GM19468 (cell line): Measurements from ENCODE around the gene ABHD3.
"Not testable (repeated sequence)": the region's sequence is repeated elsewhere in the genome, so short reads cannot be mapped to it uniquely, and the experiment has no call there.

Experiments
- ATAC-seq: cut with Tn5 transposase; IDR thresholded peaks from one replicate; pipeline ENCODE4 v1.9.1; 2021; ENCODE audit warnings: mild to moderate bottlenecking, moderate library complexity, moderate number of reproducible peaks; ENCODE audit not compliant: unreplicated experiment; ENCODE audit errors: extremely low read depth

Gene ABHD3

GRCh38 chr18:21660078-21660477 lies 44.5 kb downstream of the ABHD3 start:
- ATAC-seq, result no peak

DNA sequence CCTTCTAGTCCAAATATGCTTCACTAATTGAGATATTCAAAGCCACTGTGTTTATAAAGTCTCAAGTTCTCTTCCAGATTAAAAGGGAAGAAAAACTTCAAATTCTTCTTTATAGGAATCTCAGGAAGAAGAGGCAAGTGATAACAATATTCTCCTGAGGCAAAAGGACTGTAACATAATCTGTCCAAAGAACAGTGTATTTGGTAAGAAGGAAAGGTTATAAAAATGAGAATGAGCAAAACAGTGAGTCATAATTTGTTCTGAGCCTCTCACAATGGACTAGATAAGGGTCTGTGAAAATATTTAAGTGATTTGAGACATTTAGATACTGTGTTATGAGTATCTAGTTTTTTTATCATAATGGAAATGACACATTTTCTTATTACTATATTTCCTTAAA lies 48.2 kb downstream of the ABHD3 start:
- ATAC-seq, result no peak

DNA sequence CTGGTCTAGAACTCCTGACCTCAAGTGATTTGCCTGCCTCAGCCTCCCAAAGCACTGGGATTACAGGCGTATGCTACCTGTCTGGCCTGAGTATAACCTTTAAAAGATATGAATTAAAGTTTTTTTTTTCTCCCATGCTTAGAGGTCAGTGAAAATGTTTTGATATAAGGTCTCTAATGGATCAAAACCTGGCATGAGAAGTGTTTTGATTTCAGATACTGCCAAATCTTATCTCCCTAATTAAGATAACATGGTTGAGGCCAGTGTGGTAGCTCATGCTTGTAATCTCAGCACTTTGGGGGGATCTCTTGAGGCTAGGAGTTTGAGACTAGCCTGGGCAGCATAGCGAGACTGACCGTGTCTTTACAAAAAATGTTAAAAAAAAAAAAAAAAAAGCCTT lies 51.2 kb downstream of the ABHD3 start:
- no peak for ATAC-seq

DNA sequence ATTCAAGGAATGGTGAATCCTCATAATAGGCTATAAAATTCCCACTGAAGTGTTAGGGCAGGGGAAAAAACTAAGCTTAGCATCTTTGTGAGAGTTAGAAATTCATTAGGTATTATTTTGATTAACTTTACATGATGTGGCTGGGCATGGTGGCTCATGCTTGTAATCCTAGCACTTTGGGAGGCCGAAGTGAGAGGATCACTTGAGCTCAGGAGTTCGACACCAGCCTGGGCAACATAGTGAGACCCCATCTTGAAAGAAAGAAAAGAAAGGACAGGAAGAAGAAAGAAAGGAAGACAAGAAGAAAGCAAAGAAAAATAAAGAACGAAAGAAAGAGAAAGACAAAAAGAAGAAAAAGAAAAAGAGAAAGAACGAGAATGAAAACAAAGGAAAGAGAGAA lies 52.5 kb downstream of the ABHD3 start:
- no peak for ATAC-seq

DNA sequence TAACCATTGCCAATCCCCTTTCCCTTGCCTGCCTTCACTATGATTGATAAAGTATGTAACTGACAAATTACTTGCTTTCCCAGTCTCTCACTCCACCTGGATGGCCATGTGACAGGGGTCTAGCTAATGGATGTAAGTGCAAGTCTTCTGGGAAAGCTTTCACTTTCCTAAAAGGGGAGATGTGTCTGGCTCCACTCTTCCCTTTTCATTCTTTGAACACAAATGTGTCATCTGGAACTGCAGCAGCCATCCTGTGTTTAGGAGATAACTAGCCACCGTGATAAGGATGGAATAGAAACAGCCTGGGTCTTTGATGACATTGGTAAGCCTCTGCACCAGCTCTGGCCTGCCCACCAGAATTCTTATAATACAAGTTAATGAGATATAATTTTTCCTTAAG lies 54.3 kb downstream of the ABHD3 start:
- ATAC-seq, result no peak

DNA sequence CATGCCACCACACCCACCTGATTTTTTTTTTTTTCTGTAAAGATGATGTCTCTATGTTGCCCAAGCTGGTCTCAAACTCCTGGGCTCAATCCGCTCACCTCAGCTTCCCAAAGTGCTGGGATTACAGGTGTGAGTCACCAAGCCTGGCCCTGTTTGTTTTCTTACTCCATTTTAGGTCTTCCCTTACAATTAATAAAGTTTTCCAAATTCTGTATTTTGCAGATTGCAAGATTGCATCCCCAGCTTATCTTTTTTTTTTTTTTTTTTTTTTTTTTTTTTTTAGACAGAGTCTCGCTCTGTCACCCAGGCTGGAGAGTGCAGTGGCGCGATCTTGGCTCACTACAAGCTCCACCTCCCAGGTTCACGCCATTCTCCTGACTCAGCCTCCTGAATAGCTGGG lies 64.2 kb downstream of the ABHD3 start:
- not testable (repeated sequence) for ATAC-seq

DNA sequence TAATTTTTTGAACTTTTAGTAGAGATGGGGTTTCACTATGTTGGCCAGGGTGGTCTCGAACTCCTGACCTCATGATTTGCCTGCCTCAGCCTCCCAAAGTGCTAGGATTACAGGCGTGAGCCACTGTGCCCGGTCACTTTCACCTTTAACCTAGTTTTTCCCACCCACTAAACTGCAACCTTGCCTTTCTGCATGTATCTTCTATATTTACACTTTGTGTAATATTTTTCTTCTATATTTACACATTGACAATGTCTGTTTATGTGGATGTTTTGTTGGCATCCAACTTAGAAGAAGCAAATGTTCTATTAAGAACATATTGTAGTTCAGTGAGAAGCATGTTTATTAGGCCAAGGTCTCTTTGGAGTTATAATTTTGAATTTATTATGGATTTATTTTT lies 65.8 kb downstream of the ABHD3 start:
- no peak for ATAC-seq

- ATAC-seq, result no peak
These were observed 67.8 kb downstream of the ABHD3 start for GRCh38 chr18:21636769-21637168.

GRCh38 chr18:21634588-21635199 lies 69.9 kb downstream of the ABHD3 start:
- no peak for ATAC-seq

- ATAC-seq, result no peak
These were observed 72.2 kb downstream of the ABHD3 start for GRCh38 chr18:21632393-21632792.

- ATAC-seq, result peak; percentile 98
These were observed 75.3 kb downstream of the ABHD3 start for GRCh38 chr18:21629089-21629832.

- not testable (repeated sequence) for ATAC-seq
These were observed 82.9 kb downstream of the ABHD3 start for GRCh38 chr18:21621640-21622039.

GRCh38 chr18:21612125-21613039 lies 92.2 kb downstream of the ABHD3 start, which contains the start of gene SNRPD1:
TSS of gene SNRPD1 (plus strand) at chr18:21612314. CDS start at chr18:21612430, 116 bp downstream.
- peak; percentile 97 for ATAC-seq

- ATAC-seq, result not testable (repeated sequence)
These were observed 93.0 kb downstream of the ABHD3 start for GRCh38 chr18:21611401-21612124.

DNA sequence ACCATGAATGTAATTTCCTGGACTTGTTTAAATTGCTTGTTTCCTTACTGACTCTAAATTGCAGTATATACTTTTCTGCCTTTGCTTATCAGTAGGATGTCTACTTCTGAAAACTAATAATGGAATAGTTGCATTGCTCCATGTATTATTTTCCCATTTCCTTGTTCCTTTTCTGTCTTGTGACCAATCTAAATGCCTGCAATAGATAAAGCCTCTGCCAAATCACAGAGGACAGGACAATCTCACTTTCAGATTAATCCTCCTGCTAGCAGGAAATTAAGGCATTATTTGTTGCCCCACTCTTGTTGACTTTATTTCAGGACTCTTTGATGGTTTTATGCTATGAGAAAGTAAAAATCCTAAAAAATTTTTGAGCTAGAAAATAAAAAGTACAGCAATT lies 99.4 kb downstream of the ABHD3 start:
- no peak for ATAC-seq

DNA sequence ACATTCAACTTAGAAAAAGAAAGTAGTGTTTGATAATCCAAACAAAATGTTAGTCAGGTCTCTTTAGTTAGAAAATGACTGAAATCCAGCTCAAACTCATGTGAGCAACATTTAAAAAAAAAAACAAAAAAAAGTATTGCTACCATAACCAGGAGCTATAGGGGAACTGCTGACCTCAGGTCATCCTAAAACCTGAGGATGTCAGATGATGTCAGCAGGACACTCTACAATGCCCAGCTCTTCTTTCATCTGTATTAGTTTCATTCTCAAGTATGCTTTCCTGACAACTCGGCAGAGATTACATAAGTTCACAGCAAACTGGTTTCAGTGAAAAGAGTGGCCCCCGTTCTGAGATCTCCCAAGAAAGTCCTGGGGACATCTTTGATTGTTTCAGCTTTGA lies 99.9 kb downstream of the ABHD3 start:
- no peak for ATAC-seq

GRCh38 chr18:21602299-21602587 lies 102.3 kb downstream of the ABHD3 start:
- ATAC-seq, result no peak
